ENCODE measurements around the gene PTCSC3. TPM values are rescaled to one million over a fixed set of nuclear protein-coding genes. Genes with fewer than 3 reads are reported as not detected.

Gene PTCSC3
- total and polyA plus RNA-seq, 10 of the 15 experiments (the other 5 are each of a cell fraction or from before 2014, with no cell fraction given): not detected

- in situ Hi-C loops (cut with MboI): no loop called here
- DNase-seq (ENCODE audit: low read depth, low spot score) (no peak), FAIRE-seq (no peak), ATAC-seq (peak; percentile 21; the same call in 2 of the 3 replicates)
- Histone ChIP-seq H3K4me1 (ENCODE audit: control insufficient read depth, insufficient read depth, low read length) (no peaks in the 10 kb centered on the region), H3K9ac (ENCODE audit: control insufficient read depth, insufficient read depth, low read length) (no peak overlapping the region), H4K20me1 (ENCODE audit: control insufficient read depth, insufficient read depth) (no peaks in the 10 kb centered on the region), H3K36me3 (ENCODE audit: control insufficient read depth in 2 of 2, insufficient read depth in 2 of 2, low read length in 1 of 2) (no peaks in the 10 kb centered on the region), H3K9me3 (replicated peaks; ENCODE audit: control insufficient read depth, insufficient read depth, low read length) (no peaks in the 10 kb centered on the region), H3K27me3 (replicated peaks in 1 of 2; ENCODE audit: control insufficient read depth in 2 of 2, insufficient read depth in 2 of 2, low read length in 1 of 2) (no peaks in the 10 kb centered on the region), H3K4me3 (no peak overlapping the region), H2AFZ (ENCODE audit: control insufficient read depth, low read depth, low read length) (no peak overlapping the region), H3K4me2 (ENCODE audit: control insufficient read depth, insufficient read depth) (no peak overlapping the region), H3K79me2 (ENCODE audit: control insufficient read depth, insufficient read depth, low read length) (no peaks in the 10 kb centered on the region), H3K27ac (ENCODE audit: control insufficient read depth, insufficient read depth) (no peak overlapping the region)
- RAD21 ChIA-PET (ENCODE audit: unreplicated experiment): no interaction called here
- POLR2A ChIA-PET: no interaction called here
- TF ChIP-seq ZNF592 (IDR thresholded peaks at IDR 0.05): no peak
- TF ChIP-seq BCL3 (IDR thresholded peaks at IDR 0.05; ENCODE audit: borderline replicate concordance, insufficient read depth, low read depth, low read length, poor library complexity, severe bottlenecking): no peak
- no peak for TF ChIP-seq YBX1 (IDR thresholded peaks at IDR 0.05)
- TF ChIP-seq ELK1 (IDR thresholded peaks at IDR 0.05; ENCODE audit: low read depth, low read length): no peak
- no peak for TF ChIP-seq EED (IDR thresholded peaks at IDR 0.05; ENCODE audit: low read depth)
- TF ChIP-seq FOXM1 (IDR thresholded peaks at IDR 0.05; ENCODE audit: low read depth, low read length): no peak
- TF ChIP-seq POLR2AphosphoS5 (IDR thresholded peaks at IDR 0.05; ENCODE audit: low read length): no peak
- no peak for TF ChIP-seq RELB (IDR thresholded peaks at IDR 0.05; ENCODE audit: low read depth)
- no peak for TF ChIP-seq ZNF274 (IDR thresholded peaks at IDR 0.05; ENCODE audit: insufficient read depth, insufficient read length)
- no peak for TF ChIP-seq GABPA (IDR thresholded peaks at IDR 0.05; ENCODE audit: low read depth)
- no peak for TF ChIP-seq TAF1 (IDR thresholded peaks at IDR 0.05; ENCODE audit: borderline replicate concordance, low read depth, low read length)
- no peak for TF ChIP-seq MTA3 (IDR thresholded peaks at IDR 0.05; ENCODE audit: borderline replicate concordance, low read length)
- no peak for TF ChIP-seq NKRF (conservative IDR thresholded peaks at IDR 0.05)
- intact Hi-C loops (cut with micrococcal nuclease; ENCODE audit: unreplicated experiment): no loop called here
- CTCF ChIA-PET: interaction anchor here (0.9 kb wide), 1 partner anchor 42 kb away, joined by 3 read pairs; no protein-coding TSS in a partner anchor
- WGBS (ENCODE audit: insufficient coverage, insufficient replicate concordance, low lambda C conversion rate, missing lambda C conversion rate): 20% methylated on average over 4 of the region's 4 CpGs
- SMC1A ChIA-PET (ENCODE audit: uncharacterized antibody, unreplicated experiment): no interaction called here
- BruUV-seq (replicated peaks): no TSS peak
Observed at GRCh38 chr14:36113341-36113740, 63.2 kb downstream of the PTCSC3 start.
